Omental fat pad (tissue), 4 donors: ENCODE measurements around the gene BCL2L11. TPM values are rescaled to one million over a fixed set of nuclear protein-coding genes. Genes with fewer than 3 reads are reported as not detected.

Experiments used
- ATAC-seq: fragments of 150-250 bp; one replicate; pipeline ENCODE4 v1.9.1; 2016; ENCODE audit warnings: mild to moderate bottlenecking, moderate library complexity; ENCODE audit not compliant: low FRiP score
- DNase-seq: peaks from one replicate; pipeline ENCODE4 v3.0.0-alpha.2; 2019; ENCODE audit warnings: low spot score
- total RNA-seq, 4 donors: library from RNA; depleted of rRNA; stranded (reverse); fragments of >200 nt; gene quantifications; one replicate each; pipeline ENCODE4 v1.1.0, GENCODE V29; 2016
- TF ChIP-seq, protein P1 (sequence below), 3 donors: fragments of 450-650 bp; IDR thresholded peaks; one replicate each; pipeline ENCODE4 v1.5.1; 2016 to 2017; ENCODE audit warnings: antibody characterized with exemption in 3 of 3, mild to moderate bottlenecking in 3 of 3, moderate library complexity in 2 of 3

The BCL2L11 gene
- total RNA-seq, 4 donors from 2014 or later = 16.1 to 20.2 (median 17.9) TPM

DNA sequence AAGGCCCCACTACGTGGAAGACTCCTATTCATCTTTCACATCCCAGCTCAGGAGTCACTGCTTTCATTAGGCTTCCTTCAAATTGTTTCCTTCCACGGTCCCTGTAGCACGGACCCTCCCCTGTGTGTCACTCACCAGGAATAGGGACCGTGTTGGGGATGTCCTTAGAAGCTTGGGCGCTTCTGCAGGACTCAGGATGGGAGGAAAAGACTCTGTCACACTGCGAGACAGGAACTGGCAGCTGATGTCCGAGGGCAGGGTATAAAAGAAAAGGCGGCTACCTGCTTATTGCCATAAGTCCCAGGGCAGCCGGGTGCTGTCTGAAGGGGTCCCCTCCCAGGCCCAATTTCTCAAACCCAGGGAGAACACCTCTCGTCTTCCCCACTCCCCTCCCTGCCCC is 79.1 kb downstream of the BCL2L11 start:
- DNase-seq (no peak), ATAC-seq (no peak)
- TF ChIP-seq, protein P1, sequence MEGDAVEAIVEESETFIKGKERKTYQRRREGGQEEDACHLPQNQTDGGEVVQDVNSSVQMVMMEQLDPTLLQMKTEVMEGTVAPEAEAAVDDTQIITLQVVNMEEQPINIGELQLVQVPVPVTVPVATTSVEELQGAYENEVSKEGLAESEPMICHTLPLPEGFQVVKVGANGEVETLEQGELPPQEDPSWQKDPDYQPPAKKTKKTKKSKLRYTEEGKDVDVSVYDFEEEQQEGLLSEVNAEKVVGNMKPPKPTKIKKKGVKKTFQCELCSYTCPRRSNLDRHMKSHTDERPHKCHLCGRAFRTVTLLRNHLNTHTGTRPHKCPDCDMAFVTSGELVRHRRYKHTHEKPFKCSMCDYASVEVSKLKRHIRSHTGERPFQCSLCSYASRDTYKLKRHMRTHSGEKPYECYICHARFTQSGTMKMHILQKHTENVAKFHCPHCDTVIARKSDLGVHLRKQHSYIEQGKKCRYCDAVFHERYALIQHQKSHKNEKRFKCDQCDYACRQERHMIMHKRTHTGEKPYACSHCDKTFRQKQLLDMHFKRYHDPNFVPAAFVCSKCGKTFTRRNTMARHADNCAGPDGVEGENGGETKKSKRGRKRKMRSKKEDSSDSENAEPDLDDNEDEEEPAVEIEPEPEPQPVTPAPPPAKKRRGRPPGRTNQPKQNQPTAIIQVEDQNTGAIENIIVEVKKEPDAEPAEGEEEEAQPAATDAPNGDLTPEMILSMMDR (IDR thresholded peaks at IDR 0.05) = no peak

DNA sequence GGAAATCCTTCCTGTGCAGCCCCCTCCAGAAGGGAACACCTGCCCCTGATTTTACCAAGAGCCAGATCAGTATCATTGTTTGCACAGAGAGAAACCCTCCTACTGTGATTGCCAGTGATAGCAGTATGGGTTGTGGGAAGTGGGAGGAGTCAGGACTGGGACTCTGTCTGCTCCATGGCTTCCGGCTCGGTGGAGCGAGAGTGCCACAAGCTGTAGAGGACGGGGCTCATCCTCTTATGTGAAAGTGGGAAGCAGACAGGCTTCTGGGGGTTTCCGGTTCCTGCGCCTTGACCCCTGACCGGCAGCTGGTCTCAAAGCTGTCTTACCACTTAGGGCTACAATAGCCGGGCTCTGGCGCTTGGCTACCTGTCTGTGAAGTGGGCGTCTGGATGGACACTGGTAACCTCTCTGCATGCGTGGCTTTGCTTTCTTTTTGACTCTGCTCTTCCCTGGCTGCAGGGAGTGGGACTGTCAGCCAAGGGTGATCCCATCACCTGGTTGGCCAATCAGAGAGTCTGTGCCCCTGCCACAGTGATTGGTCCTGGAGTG is 79.7 kb downstream of the BCL2L11 start:
- ATAC-seq (no peak), DNase-seq (no peak)
- TF ChIP-seq, protein P1 (IDR thresholded peaks at IDR 0.05) = no peak

DNA sequence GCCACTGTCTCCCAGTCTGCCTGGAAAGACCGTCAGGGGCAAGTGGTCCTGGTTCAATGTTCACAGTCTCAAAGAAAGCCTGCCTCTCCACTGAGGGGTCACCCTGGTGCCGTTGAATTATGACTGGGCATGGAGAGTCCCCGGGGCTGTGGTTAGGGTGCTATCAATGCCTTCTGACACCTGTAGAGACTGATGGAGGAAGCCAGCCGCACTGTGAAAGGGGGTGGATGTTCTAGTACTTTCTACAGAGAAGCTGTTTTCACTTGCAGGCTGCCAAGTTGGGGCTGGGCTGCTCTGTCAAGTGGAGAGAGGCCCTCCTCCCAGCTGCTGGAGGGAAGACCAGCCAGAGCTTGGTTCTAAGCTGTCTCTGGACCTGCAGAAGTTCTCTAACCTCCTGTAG is 80.5 kb downstream of the BCL2L11 start:
- ATAC-seq = no peak
- TF ChIP-seq, protein P1 (IDR thresholded peaks at IDR 0.05) = no peak
- DNase-seq = no peak

DNA sequence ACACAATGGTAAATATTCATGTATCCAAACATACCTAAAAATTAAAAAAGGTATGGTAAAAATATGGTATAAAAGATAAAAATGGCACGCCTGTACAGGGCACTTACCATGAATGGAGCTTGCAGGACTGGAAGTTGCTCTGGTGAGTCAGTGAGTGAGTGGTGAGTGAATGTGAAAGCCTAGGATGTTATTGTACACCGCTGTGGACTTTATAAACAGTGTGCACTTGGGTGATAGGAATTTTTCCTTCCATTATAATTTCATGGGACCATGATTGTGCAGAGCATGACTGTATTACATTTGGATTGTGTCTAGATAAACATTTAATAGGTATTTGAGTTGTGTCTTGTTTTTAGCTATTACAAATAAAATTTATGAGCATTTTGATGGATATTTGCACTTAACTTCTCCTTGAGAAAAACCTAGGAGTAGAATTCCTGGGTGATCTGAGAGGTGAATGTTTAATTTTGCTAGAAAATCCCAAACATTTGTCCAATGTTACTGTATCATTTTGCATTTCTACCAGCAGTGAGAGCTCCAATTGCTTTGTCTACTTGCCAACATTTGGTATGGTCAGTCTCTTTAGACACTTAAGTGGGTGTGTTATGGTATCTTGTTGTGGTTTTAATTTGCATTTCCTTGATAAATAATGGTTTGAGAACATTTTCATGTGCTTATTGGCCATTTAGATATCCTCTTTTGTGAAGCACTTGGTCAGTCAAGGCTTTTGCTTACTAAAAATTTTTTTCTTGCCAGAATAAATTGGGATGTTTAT is 81.7 kb downstream of the BCL2L11 start:
- DNase-seq (no peak), ATAC-seq (no peak)
- TF ChIP-seq, protein P1 (IDR thresholded peaks at IDR 0.05) = no peak

DNA sequence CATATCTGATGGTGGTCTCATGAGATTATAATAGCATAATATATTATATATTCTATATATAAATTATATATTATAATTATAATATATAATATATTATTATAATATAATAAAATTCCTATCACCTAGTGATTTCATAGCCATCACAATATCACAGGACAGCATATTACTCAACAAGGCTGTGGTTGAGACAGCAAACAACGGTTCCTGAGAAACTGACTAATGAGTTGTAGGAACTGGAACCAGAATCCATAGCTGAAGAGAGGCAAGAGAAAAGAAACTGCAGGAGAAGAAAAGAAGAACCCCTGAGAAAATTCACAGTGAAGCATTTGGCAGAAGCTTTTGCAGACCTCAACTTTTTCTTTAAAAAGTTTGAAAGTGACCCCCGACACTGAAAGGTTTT is 84.0 kb downstream of the BCL2L11 start:
- DNase-seq (no peak), ATAC-seq (no peak)
- TF ChIP-seq, protein P1 (IDR thresholded peaks at IDR 0.05) = no peak

DNA sequence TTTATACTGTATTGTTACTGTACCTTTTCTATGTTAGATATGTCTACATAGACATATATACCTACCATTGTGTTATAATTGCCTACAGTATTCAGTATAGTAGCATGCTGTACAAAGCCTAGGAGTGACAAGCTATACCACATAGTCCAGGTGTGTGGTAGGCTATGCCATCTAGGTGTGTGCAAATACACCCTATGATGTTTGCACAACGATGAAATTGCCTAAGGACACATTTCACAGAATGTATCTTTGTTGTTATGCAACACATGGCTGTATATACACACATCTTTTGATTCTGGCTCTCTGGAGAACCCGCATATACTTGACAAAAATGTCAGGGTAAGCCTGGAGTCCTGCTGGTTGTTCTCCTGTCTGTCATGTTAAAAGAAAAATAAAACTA is 85.1 kb downstream of the BCL2L11 start:
- ATAC-seq (no peak), DNase-seq (no peak)
- TF ChIP-seq, protein P1 (IDR thresholded peaks at IDR 0.05) = no peak

DNA sequence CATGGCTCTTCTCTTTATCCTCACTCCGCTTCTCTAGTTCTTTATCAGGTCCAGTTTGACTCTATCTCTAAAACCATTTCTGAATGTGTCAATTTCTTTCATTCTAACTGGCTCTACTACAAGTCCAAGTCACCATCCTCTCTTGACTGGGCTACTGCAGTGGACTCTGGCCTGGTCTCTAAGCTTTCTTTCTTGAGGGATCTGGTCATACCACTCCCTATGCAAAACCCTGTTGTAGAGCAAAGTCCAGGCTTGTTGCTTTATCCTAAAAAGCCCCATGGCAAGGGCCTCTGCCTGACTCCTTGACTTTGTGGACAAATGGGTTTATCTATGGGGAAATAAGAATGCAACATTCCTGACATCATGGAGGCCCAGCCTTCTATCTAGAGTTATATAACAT is 87.1 kb downstream of the BCL2L11 start:
- TF ChIP-seq, protein P1 (IDR thresholded peaks at IDR 0.05) = no peak
- DNase-seq = no peak
- ATAC-seq = no peak
